Retina (tissue), 1 donor: ENCODE measurements around the gene PPL.
"Not testable (repeated sequence)": the region's sequence is repeated elsewhere in the genome, so short reads cannot be mapped to it uniquely, and the experiment has no call there.

Source experiments
- DNase-seq: peaks from one replicate; pipeline ENCODE4 v3.0.0-alpha.2; 2016

The PPL gene

GRCh38 chr16:4936991-4937781, at the start of gene PPL:
PPL (minus strand) TSS chr16:4937148; CDS start chr16:4937045, 103 bp downstream.
- DNase-seq = no peak

GRCh38 chr16:4984174-4984990, 47.4 kb upstream of the PPL start:
- no peak for DNase-seq

- DNase-seq = no peak
Observed at GRCh38 chr16:4982056-4982867, 45.3 kb upstream of the PPL start.

- no peak for DNase-seq
Observed at GRCh38 chr16:4981473-4981872, 44.5 kb upstream of the PPL start.

- DNase-seq = no peak
Observed at GRCh38 chr16:4980691-4981090, 43.7 kb upstream of the PPL start.

GRCh38 chr16:4979736-4980660, 43.0 kb upstream of the PPL start:
- DNase-seq = no peak

- no peak for DNase-seq
Observed at GRCh38 chr16:4979164-4979563, 42.2 kb upstream of the PPL start.

GRCh38 chr16:4976611-4977145, 39.7 kb upstream of the PPL start:
- DNase-seq = no peak

- no peak for DNase-seq
Observed at GRCh38 chr16:4976079-4976478, 39.1 kb upstream of the PPL start.

- no peak for DNase-seq
Observed at GRCh38 chr16:4972938-4973587, 36.1 kb upstream of the PPL start.

GRCh38 chr16:4970010-4970409, 33.1 kb upstream of the PPL start:
- no peak for DNase-seq

- DNase-seq = no peak
Observed at GRCh38 chr16:4968879-4969483, 32.0 kb upstream of the PPL start.

- not testable (repeated sequence) for DNase-seq
Observed at GRCh38 chr16:4968278-4968677, 31.3 kb upstream of the PPL start.

- no peak for DNase-seq
Observed at GRCh38 chr16:4966736-4967453, 29.9 kb upstream of the PPL start.

- DNase-seq = not testable (repeated sequence)
Observed at GRCh38 chr16:4963527-4963926, 26.6 kb upstream of the PPL start.

- no peak for DNase-seq
Observed at GRCh38 chr16:4962716-4963115, 25.8 kb upstream of the PPL start.

- DNase-seq = no peak
Observed at GRCh38 chr16:4960579-4960978, 23.6 kb upstream of the PPL start.

GRCh38 chr16:4958510-4959438, 21.8 kb upstream of the PPL start:
- DNase-seq = no peak
